GM18951 (cell line): ENCODE data around the gene ESPN.
"Not testable (repeated sequence)": the region's sequence is repeated elsewhere in the genome, so short reads cannot be mapped to it uniquely, and the experiment has no call there.

ENCODE experiments used
- POLR2A ChIP-seq: IDR thresholded peaks from 4 replicates; pipeline ENCODE4 v1.6.1; 2011; ENCODE audit warnings: mild to moderate bottlenecking; ENCODE audit not compliant: insufficient read length, insufficient read depth; ENCODE audit errors: extremely low read depth
- in situ Hi-C: fragments of 300-500 bp; cut with MboI; formaldehyde crosslinking; loops from one replicate; pipeline ENCODE4 v1.12.0; 2022; ENCODE audit warnings: low sequenced_read_pairs, mixed read lengths, inconsistent platforms; ENCODE audit not compliant: unreplicated experiment

The ESPN gene

GRCh38 chr1:6427441-6428390 is 3.1 kb downstream of the ESPN start:
- in situ Hi-C loops = no loop called here
- no peak for TF ChIP-seq POLR2A

GRCh38 chr1:6428453-6428852 is 3.9 kb downstream of the ESPN start:
- in situ Hi-C loops = not testable (repeated sequence)

DNA sequence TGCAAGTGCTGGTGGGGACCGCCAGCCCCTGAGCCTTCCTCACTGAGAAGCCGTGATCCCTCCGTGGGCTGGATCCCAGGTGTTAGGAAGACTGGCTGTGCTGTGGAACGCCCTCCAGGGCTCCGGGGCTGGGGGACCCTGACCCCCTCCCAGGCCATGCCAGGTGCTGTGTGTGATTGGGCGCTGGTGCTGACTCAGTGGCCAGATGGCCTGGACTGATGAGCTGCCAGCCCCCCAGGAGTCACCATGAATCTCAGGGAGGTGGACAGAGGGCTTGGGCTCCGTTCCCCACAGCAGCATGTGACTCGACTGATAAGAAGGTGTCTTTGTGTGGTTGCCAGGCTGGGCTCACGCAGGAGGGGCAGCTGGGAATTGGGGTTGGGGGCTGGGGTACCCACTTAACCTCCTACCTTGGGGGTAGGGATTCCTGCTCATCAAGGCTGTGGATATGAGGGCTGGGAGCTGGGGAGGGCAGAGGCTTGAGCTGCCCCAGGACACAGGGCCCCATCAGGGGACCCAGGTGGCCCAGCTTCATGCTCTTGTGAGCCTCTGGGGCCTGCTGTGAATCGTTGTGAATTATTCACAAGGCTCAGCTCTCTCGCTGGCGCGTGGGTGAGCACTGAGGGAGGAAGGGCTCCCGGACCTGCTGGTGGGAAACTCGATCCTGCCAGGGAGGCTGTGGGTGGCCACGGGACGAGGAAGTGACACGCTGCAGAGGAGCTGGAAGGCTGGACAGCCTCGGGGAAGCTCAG is 5.3 kb downstream of the ESPN start:
- in situ Hi-C loops = not testable (repeated sequence)

GRCh38 chr1:6431645-6432579 is 7.3 kb downstream of the ESPN start:
- in situ Hi-C loops = not testable (repeated sequence)

DNA sequence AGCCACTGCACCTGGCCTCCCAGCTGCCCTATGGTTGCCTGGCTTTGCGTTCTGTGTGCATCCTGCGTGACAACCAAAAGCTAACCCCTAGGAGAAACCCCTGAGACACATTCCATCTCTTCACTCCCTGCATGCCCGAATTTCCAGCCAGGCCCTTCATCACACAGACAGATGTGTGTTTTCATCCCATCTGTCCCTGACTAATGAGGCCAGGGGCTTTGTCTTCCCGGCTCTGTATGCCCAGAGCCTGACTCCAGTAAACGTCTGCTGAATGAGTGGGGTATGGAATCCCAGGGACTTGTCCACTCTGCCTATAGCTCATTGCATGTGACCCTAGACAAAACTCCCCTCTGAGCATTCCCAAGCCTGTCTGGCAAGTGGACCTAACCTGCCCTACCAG is 9.6 kb downstream of the ESPN start:
- in situ Hi-C loops = no loop called here

GRCh38 chr1:6435129-6435528 is 10.6 kb downstream of the ESPN start:
- no peak for TF ChIP-seq POLR2A
- in situ Hi-C loops = no loop called here

More for the DNA sequence above, 9.6 kb downstream of the ESPN start:
- no peak for TF ChIP-seq POLR2A

DNA sequence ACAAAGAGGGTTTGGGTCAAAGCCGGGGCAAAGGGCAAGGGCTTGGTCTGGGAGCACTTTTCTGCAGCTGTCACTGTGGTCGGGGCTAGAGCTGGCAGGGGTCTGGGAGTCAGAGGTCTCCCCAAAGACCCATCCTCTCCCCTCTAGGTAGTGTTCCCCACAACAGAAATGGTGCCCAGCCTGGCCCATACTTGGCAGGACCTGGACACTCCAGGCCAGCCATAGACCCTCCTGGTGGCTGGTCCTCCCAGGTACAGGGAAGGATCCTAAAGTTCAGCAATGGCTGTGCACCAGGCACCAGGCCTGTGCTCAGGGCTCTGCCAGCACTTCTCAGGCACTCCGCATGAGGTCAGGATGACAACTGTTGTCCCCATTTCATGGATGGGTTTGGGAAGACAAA is 11.0 kb downstream of the ESPN start:
- no peak for TF ChIP-seq POLR2A
- in situ Hi-C loops = no loop called here

GRCh38 chr1:6436277-6436676 is 11.7 kb downstream of the ESPN start:
- in situ Hi-C loops = not testable (repeated sequence)

- in situ Hi-C loops = not testable (repeated sequence)
Measured at GRCh38 chr1:6437012-6437700, 12.6 kb downstream of the ESPN start.

DNA sequence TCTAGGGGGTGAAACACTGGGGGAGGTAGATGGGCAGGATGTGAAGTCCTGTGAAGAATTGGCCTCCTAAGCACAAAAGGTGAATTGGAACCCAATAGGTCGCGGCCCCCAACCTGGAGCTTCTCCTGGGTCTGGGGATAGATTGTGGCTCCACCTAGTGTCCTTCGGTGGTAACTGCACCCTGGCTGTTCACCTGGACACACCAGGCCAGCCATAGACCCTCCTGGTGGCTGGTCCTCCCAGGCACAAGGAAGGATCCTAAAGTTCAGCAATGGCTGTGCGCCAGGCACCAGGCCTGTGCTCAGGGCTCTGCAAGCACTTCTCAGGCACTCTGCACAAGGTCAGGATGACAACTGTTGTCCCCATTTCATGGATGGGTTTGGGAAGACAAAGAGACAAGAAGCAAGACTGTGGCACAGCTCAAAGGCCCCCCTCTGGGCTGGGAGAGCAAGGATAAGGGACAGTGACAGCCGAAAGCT is 13.5 kb downstream of the ESPN start:
- in situ Hi-C loops = no loop called here
- TF ChIP-seq POLR2A = no peak

DNA sequence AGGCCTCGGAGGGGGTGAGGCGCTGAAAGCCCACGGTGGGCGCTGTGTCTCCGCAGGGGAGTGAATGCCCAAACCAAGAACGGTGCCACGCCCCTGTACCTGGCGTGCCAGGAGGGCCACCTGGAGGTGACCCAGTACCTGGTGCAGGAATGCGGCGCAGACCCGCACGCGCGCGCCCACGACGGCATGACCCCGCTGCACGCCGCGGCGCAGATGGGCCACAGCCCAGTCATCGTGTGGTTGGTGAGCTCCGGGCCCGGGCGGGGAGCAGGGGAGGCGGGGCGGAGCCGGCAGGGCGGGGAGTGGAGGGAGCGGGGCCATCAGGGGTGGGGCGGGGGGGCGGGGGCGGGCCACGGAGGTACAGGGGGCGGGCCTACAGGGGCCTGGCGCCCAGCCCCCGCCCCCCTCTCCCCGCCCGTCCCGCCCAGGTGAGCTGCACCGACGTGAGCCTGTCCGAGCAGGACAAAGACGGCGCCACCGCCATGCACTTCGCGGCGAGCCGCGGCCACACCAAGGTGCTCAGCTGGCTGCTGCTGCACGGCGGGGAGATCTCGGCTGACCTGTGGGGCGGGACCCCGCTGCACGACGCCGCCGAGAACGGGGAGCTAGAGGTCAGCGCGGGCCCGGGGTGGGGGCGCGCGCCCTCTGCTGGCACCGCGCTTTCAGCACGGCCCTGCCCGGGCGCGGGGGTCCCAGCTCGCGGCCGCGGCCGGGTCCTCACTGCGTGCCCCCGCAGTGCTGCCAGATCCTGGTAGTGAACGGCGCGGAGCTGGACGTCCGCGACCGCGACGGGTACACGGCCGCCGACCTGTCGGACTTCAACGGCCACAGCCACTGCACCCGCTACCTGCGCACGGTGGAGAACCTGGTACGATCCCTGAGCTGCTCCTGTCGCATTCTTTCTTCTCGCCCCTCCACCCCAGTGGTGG is 15.9 kb downstream of the ESPN start:
- TF ChIP-seq POLR2A = no peak
- in situ Hi-C loops = no loop called here

- in situ Hi-C loops = no loop called here
- TF ChIP-seq POLR2A = no peak
Measured at GRCh38 chr1:6441586-6441985, 17.0 kb downstream of the ESPN start.
